Spleen (tissue), 11 donors: ENCODE results near the gene SDSL. TPM values are rescaled to one million over a fixed set of nuclear protein-coding genes. Genes with fewer than 3 reads are reported as not detected.
A peak's percentile ranks its signal among the peaks of the same experiment; 100 is the strongest.

Experiments used
- DNase-seq: peaks from one replicate; pipeline ENCODE4 v3.0.0-alpha.2; 2020
- H3K27ac ChIP-seq, 8 donors: fragments of 200-600 bp; sonication (generic) in 7 of 8; 1 replicate in 4 of 8; 2 replicates in 4 of 8; pipeline versions ENCODE4 v1.5.0 to v1.8.0; 2016 to 2021; ENCODE audit warnings: inconsistent platforms in 4 of 8, mild to moderate bottlenecking in 4 of 8, moderate library complexity in 1 of 8
- H3K27me3 ChIP-seq, 7 donors: fragments of 200-600 bp; sonication (generic) in 6 of 7; replicated peaks in 1 of 7; 1 replicate in 4 of 7; 2 replicates in 3 of 7; pipeline versions ENCODE4 v1.5.0 to v1.8.0; 2016 to 2021; ENCODE audit warnings: inconsistent platforms in 3 of 7, mild to moderate bottlenecking in 1 of 7
- H3K36me3 ChIP-seq, 6 donors: fragments of 200-600 bp; sonication (generic) in 5 of 6; 1 replicate in 4 of 6; 2 replicates in 2 of 6; pipeline versions ENCODE4 v1.5.0 to v1.8.0; 2016 to 2021; ENCODE audit warnings: inconsistent platforms in 2 of 6
- H3K4me1 ChIP-seq, 6 donors: fragments of 200-600 bp; sonication (generic) in 5 of 6; 1 replicate in 3 of 6; 2 replicates in 3 of 6; pipeline versions ENCODE4 v1.5.0 to v1.8.0; 2016 to 2021; ENCODE audit warnings: inconsistent platforms in 3 of 6
- H3K4me3 ChIP-seq, 8 donors: fragments of 200-600 bp; sonication (generic) in 7 of 8; 1 replicate in 4 of 8; 2 replicates in 4 of 8; pipeline versions ENCODE4 v1.5.0 to v1.8.0; 2016 to 2021; ENCODE audit warnings: inconsistent platforms in 4 of 8, mild to moderate bottlenecking in 4 of 8, moderate library complexity in 2 of 8
- H3K9me3 ChIP-seq, 8 donors: fragments of 200-600 bp; sonication (generic) in 7 of 8; 1 replicate in 4 of 8; 2 replicates in 4 of 8; pipeline versions ENCODE4 v1.5.0 to v1.8.0; 2016 to 2021; ENCODE audit warnings: inconsistent platforms in 4 of 8
- CTCF ChIP-seq, 11 experiments: fragments of 200-600 bp in 7 of 11; fragments of 450-650 bp in 4 of 11; sonication (generic) in 4 of 11; IDR thresholded peaks in 8 of 11; conservative IDR thresholded peaks in 3 of 11; 1 replicate in 7 of 11; 2 replicates in 4 of 11; pipeline versions ENCODE4 v1.4.0 to v1.8.0; 2016 to 2021; ENCODE audit warnings: antibody characterized with exemption in 11 of 11, inconsistent platforms in 4 of 11, mild to moderate bottlenecking in 1 of 11
- POLR2A ChIP-seq, 3 donors: fragments of 450-650 bp; IDR thresholded peaks; one replicate each; pipeline ENCODE4 v1.5.1; 2017; ENCODE audit warnings: antibody characterized with exemption in 3 of 3, mild to moderate bottlenecking in 1 of 3
- POLR2AphosphoS5 ChIP-seq, 3 donors: sonication (generic); formaldehyde crosslinking; IDR thresholded peaks; one replicate each; pipeline ENCODE4 v1.5.1; 2017; ENCODE audit warnings: antibody characterized with exemption in 3 of 3
- WGBS, 5 donors: extraction: QIAGEN DNeasy Blood & Tissue Kit in 3 of 5; methylation state at CpG; one replicate each; pipeline versions ENCODE4 v1.1.5 to v1.1.7; 2013 to 2018; 5-methylcytosine and 5-hydroxymethylcytosine counted together
- intact Hi-C: fragments of 100-400 bp; cut with DNase I; formaldehyde crosslinking; loops from one replicate; pipeline ENCODE4 v1.15.0; 2023; ENCODE audit warnings: low total_unique reads
- polyA plus RNA-seq, 3 donors: library from polyadenylated mRNA; stranded (reverse); fragments of 200-250 nt; gene quantifications; one replicate each; pipeline ENCODE4 v1.2.1, GENCODE V29; 2013
- total RNA-seq, 7 donors: library from RNA; depleted of rRNA in 3 of 7; stranded (reverse); fragments of >200 nt in 3 of 7; fragmentation: NEBNext Ultra II Directional in 4 of 7; extraction: Animal tissue kit (Norgen Biotek cat#: 25700) in 4 of 7; gene quantifications; one replicate each; pipeline versions ENCODE4 v1.1.0 to v1.2.1, GENCODE V29; 2016 to 2021
- donor health status: healthy with polysubstance abuse.
- donor health status: DM: no; HTN: no; CAD: no; lungs with moderate emphysema.
- donor health status: DM: no; HTN: no; CAD: no.
- donor health status: Bipolar disorder and iron deficiency.
- donor health status: healthy.
- donor health status: DM: no; HTN: no; CAD: no.
- donor health status: DM: yes; HTN: yes; CAD: no.

Gene SDSL
- total and polyA plus RNA-seq, 10 donors: 2.0 to 12.1 (median 5.2) TPM

DNA sequence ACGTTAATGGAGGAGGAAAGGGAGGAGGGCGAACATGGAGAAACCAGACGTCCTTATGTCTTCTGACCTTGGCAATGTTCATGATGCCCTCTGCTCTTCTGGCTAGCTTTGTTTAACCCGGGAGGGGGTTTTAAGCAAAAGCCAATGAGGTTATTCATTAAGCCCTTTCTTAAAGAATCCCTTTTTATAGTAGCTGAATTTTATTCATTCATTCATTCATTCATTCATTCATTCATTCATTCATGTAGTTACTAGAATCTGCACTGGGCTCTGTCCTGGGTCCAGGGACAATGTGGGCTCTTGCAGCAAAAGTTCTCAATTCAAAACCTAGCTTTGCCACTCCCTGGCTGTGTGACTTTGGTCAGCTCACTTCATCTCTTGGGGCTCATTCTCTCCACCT lies 35.5 kb downstream of the SDSL start:
- 53 to 69% (median 61%) methylated on average over 4 of the region's 4 CpGs for WGBS, 5 donors
- intact Hi-C loops: no loop called here
- Histone ChIP-seq H3K27me3 (peaks cover 0 to 87% (median 14%) of the 10 kb centered on the region in 7 donors), H3K9me3 (no peaks in the 10 kb centered on the region), H3K36me3 (no peaks in the 10 kb centered on the region), H3K27ac (no peak overlapping the region), H3K4me3 (no peak overlapping the region), H3K4me1 (peaks cover 3 to 8% (median 7%) of the 10 kb centered on the region in 6 donors)
- DNase-seq: no peak
- TF ChIP-seq POLR2AphosphoS5 (IDR thresholded peaks at IDR 0.05): no peak
- TF ChIP-seq POLR2A (IDR thresholded peaks at IDR 0.05): no peak
- no peak for TF ChIP-seq CTCF (IDR thresholded peaks at IDR 0.05 in 8 of 11, conservative IDR thresholded peaks at IDR 0.05 in 3 of 11)

DNA sequence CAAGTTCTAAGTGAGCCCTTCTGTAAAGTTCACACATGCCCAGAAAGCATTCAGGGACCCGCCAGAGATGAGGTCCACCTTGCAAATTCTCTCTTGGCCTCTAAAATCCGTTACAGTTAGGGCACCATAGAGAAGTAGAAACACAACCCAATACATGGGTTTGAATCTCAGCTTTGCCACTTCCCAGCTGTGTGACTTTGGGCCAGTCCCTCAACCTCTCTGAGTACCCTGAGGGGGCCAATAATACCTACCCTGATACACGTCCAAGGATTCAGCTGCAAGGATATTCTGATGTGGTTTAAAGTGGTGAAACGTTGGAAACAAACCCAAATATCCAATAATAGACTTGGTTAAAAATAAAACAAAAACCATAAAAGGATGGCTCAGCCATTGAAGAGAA lies 37.8 kb downstream of the SDSL start:
- no peaks in the 10 kb centered on the region for H3K36me3 ChIP-seq
- TF ChIP-seq POLR2A (IDR thresholded peaks at IDR 0.05) (no peak), CTCF (IDR thresholded peaks at IDR 0.05 in 8 of 11, conservative IDR thresholded peaks at IDR 0.05 in 3 of 11) (no peak), POLR2AphosphoS5 (IDR thresholded peaks at IDR 0.05) (no peak)
- WGBS, 5 donors: 31 to 53% (median 36%) methylated on average over 4 of the region's 4 CpGs
- H3K4me3 ChIP-seq: no peak overlapping the region
- H3K9me3 ChIP-seq: no peaks in the 10 kb centered on the region
- no peak overlapping the region for H3K27ac ChIP-seq
- intact Hi-C loops: loop anchor here (10.0 kb wide), 1 partner anchor 445 kb away; no protein-coding TSS in a partner anchor
- peaks cover 0 to 96% (median 37%) of the 10 kb centered on the region in 7 donors for H3K27me3 ChIP-seq
- DNase-seq: no peak
- peaks cover 21 to 31% (median 29%) of the 10 kb centered on the region in 6 donors for H3K4me1 ChIP-seq

DNA sequence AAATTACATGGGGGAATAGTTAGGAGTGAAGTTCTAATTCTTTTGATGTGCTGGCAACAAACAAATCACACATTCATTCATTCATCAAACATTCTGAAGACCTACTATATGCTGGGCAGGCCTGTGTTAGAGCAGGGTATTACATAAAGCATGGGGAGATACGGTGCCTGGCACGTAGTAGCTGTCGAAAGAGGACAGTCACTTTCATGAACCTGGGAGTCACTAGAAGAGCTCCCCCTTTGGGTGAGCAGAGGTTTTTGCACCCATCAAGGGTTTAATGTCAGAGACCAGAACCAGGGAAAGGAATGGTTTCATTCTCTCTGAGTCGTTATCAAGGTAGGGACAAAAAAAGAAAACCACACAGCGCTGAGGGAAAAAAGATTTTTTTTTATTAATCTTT lies 39.5 kb downstream of the SDSL start:
- WGBS, 5 donors: 24 to 43% (median 26%) methylated on average over 5 of the region's 5 CpGs
- Histone ChIP-seq H3K27me3 (peaks cover 4 to 100% (median 54%) of the 10 kb centered on the region in 7 donors), H3K9me3 (no peaks in the 10 kb centered on the region), H3K4me3 (no peak overlapping the region), H3K4me1 (peaks cover 21 to 46% (median 38%) of the 10 kb centered on the region in 6 donors), H3K27ac (no peak overlapping the region), H3K36me3 (no peaks in the 10 kb centered on the region)
- no peak for DNase-seq
- intact Hi-C loops: loop anchor here (10.0 kb wide), 1 partner anchor 443 kb away; no protein-coding TSS in a partner anchor
- TF ChIP-seq POLR2A (IDR thresholded peaks at IDR 0.05): no peak
- TF ChIP-seq CTCF (IDR thresholded peaks at IDR 0.05 in 8 of 11, conservative IDR thresholded peaks at IDR 0.05 in 3 of 11): no peak
- no peak for TF ChIP-seq POLR2AphosphoS5 (IDR thresholded peaks at IDR 0.05)

GRCh38 chr12:113462117-113462774 lies 40.1 kb downstream of the SDSL start:
- intact Hi-C loops: loop anchor here (10.0 kb wide), 1 partner anchor 443 kb away; no protein-coding TSS in a partner anchor
- Histone ChIP-seq H3K27ac (no peak overlapping the region), H3K4me3 (peak overlapping the region in 6 of 8 donors; percentile 21 to 64 (median 31)), H3K9me3 (no peaks in the 10 kb centered on the region), H3K4me1 (peaks cover 21 to 52% (median 43%) of the 10 kb centered on the region in 6 donors), H3K27me3 (peaks cover 4 to 100% (median 60%) of the 10 kb centered on the region in 7 donors), H3K36me3 (no peaks in the 10 kb centered on the region)
- DNase-seq: peak; percentile 89
- TF ChIP-seq POLR2A (IDR thresholded peaks at IDR 0.05) (no peak), CTCF (IDR thresholded peaks at IDR 0.05 in 8 of 11, conservative IDR thresholded peaks at IDR 0.05 in 3 of 11) (peak; percentile 22 to 82 (median 73)), POLR2AphosphoS5 (IDR thresholded peaks at IDR 0.05) (peak in 1 of 3 donors; percentile 27)
- 10 to 12% (median 11%) methylated on average over 25 of the region's 25 CpGs for WGBS, 5 donors
